DMS153 (cell line): ENCODE results near the gene TBXAS1.

Experiments
- DNase-seq: peaks from one replicate; lab custom pipeline; 2025; lab: John Stamatoyannopoulos, UW

Gene TBXAS1

DNA sequence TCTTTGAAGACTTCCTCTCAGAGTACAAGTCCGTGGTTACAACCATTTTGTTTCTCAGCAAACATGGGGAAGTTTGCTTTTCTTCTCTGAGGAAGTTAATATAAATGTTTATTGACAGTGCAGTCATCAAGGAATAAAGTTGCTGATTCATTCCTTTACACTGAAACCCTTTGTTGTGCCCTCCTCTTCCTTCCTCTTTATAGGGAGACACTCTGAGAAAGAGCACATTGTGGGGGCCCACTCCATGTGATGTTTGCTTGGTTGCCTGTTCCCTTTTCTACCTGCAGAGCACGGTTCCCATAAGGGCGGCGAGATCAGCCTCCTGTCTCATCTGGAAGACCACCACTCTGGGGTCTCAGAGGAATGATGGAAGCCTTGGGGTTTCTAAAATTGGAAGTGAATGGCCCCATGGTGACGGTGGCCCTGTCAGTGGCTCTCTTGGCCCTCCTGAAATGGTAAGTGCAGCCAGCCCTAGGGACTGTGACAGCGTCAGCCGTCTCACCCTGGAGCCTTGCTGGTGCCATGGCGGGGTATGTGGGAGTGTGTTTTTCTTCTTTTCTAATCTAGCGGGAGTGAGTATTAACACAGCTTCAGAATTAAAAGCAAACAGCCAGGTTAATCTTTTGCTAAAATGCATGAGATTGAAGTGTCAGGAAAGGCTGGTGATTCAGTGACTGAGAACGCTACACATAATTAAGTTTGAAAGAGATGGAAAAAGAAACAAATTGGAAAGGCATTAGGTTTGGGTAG is at the start of gene TBXAS1:
TBXAS1 (plus strand) TSS at position 240 of the 750 bp plus-strand sequence; CDS start at position 367, 127 bp downstream.
- DNase-seq = no peak

DNA sequence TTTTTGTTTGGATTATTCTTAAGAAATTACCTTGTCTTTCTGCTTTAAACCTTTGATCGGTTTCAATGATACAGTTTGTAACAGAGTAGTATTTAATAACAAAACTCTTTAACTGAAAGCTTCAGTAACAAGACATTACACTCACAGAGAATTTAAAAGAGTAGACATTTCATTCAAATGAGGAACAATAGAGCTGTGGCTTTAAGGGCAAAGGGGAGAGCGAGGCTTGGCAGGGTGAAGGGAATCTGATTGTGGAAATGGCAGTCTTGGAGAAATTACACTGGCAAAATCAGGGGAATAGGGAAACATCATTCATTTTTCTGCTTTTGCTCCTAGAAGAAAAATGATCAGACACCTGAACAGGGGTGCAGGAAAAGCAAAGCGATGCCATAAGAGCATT is 46.1 kb upstream of the TBXAS1 start:
- no peak for DNase-seq

DNA sequence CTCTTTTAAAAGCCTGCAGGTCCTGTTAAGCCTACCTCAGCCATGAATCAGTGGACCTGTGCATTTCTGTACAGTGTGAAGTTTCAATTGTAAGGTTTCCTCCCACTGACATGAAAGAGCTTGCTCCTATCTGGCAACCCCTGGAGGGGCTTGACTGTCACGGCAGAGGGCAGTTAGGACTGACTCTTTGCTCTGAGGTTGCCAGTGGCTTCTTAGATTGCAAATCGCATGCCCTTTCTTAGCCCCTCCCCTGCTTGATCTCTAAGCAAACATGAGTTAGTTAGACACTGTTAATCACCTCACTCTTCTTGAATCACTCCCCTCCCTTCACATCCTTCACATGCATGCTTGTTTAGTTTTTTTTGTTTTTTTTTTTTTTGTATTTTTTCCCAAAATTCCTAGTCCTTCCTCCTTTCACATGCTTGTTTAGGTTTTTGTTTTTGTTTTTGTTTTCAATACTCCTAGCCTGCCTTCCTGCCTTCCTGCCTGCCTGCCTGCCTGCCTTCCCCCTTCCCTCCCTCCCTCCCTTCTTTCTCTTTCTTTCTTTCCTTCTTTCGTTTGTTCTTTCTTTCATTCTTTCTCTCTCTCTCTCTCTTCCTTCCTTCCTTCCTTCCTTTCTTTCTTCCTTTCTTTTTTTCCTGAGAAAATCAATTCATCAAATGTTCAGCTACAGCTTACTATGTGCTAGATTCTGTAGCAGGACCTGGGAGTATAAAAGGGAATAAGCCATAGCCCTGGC is 45.2 kb upstream of the TBXAS1 start:
- no peak for DNase-seq

GRCh38 chr7:139784648-139785047 is 44.4 kb upstream of the TBXAS1 start:
- DNase-seq = no peak

DNA sequence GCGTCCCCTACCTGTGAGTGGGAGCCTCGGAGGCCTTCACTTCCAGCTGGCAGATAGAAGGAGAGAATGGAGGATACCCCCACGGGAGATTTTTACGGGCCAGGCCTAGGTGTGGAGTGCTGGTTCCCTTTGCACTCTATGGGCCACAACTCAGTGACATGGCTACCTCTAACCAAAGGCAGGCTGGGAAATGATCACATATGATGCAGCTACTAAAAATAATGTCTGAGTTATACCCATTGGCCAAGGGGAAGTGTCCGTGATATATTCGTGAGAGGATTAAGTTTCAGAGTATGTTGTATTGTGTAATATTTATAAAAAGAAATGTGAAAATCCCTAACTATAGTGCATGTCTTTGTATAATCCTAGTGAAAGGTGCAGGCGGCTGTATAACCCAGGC is 37.7 kb upstream of the TBXAS1 start:
- no peak for DNase-seq

DNA sequence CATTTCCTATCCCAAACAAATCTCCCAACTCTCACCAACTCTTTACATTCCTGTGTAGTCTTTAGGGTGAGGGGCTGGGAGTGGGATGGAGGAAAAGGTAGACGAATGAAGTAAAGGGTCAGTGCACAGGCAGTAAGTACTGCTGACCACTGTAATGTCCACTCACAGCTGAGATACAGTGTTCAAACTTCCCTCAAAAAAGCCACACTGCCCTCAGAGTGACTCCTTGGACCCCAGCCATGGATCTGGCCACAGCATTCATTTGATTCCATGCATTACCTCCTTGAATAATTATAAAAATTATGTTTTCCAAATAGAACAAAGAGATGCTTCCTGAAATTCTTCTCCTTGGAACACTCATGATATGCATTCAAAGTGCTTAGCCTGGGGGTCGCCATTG is 31.5 kb upstream of the TBXAS1 start:
- no peak for DNase-seq

- DNase-seq = peak; percentile 51
These were observed 30.8 kb upstream of the TBXAS1 start for GRCh38 chr7:139798221-139798620.

DNA sequence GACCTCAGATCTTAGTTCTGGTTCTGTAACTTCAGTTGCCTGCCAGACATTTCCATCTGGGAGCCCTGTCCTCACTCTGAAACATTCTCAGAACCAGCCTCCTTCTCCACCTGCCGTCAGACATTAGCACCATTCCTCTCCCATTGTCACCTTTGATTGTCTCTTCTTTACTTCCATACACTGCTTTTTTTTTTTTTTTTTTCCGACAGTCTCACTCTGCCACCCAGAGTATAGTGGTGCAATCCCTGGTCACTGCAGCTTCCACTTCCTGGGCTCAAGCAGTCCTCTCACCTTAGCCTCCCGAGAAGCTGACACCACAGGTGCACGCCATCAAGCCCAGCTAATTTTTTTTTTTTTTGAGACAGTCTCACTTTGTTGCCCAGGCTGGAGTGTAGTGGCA is 30.2 kb upstream of the TBXAS1 start:
- peak; percentile 23 for DNase-seq

- no peak for DNase-seq
These were observed 29.5 kb upstream of the TBXAS1 start for GRCh38 chr7:139799586-139799985.

GRCh38 chr7:139804571-139804970 is 24.5 kb upstream of the TBXAS1 start:
- DNase-seq = no peak

GRCh38 chr7:139807009-139807408 is 22.1 kb upstream of the TBXAS1 start:
- DNase-seq = no peak

DNA sequence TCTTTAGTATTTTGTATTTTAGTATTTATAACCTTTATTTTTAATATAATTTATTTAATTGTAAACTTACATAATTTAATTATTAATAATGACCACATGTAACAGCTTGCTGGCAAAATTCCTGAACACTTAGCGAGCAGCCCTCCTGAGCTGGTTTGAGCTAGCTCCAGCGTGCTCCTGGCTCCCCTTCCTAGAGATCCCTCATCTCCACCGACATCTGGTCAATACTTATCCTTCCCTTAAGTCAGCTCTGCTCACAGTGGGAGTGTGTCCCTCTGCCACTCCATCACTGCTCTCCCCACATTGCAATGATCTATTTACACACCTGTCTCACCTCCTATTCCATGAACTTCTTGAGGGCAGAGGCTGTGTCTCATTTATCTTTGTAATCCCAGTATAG is 20.6 kb upstream of the TBXAS1 start:
- no peak for DNase-seq

DNA sequence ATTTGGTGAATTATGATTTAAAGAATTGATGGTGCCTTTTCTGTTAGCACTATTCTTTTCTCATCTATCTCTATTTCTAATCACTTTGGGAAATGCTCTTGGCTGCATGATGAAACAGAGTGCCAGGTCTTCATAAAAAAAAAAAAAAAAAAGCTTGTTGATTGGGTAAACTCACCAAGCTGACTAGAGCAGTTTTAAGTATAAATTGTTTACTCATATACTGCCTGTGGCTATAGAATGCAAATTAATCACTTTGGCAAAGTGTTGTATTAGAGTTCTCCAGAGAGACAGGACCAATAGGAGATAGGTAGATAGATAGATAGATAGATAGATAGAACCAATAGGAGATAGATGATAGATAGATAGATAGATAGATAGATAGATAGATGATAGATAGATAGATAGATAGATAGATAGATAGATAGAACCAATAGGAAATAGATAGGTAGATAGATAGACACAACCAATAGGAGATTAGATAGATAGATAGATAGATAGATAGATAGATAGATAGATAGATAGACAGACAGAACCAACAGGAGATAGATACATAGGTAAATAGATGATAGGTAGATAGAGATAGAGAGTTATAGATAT is 20.1 kb upstream of the TBXAS1 start:
- DNase-seq = no peak

GRCh38 chr7:139811066-139811465 is 18.0 kb upstream of the TBXAS1 start:
- DNase-seq = no peak

DNA sequence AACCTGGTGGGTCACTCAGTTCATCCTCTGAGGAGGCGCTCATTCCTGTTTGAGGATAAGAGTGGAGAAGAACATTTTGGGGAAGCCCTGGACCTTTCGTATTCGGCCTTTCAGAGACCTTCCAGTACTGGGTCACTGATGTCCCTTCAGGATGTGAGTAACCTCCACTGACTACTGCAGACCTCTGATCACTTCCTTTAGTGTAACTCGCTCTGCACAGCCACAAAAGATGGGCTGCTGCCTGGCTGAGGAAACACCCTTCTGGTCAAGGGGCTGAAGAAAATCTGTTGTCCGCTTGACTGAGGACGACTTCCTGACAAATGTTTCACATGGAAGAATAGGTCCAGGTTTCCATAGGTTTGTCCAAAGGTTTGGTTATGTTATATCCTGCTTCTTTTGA is 15.9 kb upstream of the TBXAS1 start:
- no peak for DNase-seq

DNA sequence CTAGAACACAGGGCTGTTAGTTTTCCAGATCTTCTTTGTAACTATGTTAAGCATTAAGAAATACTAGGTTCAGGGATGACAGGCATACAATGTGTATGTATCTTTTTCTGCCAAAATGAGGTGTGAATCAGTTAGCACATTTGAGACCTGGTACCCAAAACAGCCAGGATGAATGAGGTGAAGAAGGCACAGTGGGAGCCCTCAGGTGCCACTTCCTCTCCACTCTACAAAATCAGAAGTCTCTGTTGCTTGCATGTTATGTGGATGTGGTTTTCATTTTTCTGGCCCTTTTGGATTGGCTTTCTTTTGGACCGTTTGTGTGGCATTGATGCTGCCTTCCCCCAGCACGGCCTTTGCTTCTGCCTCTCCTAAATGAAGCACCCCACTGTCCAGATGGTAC is 15.4 kb upstream of the TBXAS1 start:
- DNase-seq = no peak

DNA sequence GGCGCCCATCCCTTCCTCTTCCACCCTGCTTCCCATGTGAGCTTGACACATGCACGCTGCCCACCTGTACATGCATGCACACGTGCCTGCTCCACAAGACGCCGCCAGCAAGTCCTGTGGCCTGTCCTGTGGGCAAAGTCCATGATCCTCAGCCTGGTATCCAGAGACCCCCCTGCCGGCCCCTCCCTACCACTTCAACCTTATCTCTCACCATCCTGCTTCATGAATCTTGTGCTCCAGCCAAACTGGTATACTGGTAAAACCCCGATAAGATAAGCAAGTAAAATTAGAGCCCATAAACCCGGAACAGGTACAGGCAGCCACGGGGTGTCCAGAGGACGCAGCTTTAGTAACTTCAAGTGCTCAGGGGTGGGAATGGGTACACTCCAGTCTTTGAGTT is 11.8 kb upstream of the TBXAS1 start:
- no peak for DNase-seq

DNA sequence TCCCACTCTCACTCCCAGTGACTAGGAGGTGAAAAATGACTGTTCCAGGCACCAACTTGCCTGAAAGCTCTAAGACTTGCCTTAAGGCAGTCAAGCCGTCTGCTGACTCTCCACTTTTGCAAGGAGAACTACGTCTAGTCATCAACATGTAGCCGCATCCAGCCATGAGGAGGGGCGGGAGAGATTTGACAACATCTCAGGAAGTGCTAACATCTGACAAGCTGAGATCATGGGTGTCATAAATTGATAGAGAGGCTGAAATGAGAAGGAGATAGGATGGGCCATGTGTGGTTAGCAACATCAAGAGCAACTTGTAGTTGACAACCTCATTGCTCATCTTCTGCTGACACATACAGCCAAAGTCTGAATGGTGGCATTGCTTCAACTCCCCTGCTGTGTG is 9.0 kb upstream of the TBXAS1 start:
- DNase-seq = no peak

DNA sequence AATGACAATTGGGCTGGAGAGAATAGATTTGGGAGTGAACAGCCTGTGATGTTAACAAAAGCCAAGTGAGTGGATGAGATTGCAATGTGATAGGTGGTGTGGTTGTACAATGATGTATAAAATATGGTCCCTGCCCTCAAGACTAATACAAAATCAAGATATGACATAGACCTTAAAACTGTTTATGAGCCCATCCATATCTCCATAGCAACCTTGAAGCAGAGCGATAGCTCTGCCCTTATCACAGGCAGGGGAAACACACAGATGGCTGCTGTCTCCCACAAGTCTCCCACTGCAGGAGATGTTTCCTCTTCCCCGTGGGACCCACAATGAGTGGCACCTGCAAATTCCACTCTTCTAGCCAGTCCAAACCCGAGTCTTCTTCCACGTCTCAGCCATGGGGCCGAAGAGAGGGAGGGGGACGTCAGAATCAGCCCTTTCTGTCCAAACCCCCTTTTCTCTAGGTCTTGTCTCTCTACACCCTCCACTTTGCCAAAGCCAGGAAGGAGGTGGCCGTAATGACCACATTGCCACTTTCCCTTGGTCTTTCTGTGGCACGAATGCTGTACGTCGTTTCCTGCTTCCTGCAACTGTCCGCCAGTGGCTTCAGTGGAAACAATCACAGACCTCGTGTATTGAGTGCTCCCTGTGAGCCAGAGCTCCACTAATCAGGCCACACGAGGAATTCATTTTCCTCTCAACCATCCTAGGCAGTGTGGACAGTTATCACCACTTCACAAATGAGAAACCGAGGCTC is 7.5 kb upstream of the TBXAS1 start:
- DNase-seq = no peak

GRCh38 chr7:139822855-139823254 is 6.2 kb upstream of the TBXAS1 start:
- DNase-seq = no peak

GRCh38 chr7:139823959-139824521 is 5.0 kb upstream of the TBXAS1 start:
- no peak for DNase-seq

DNA sequence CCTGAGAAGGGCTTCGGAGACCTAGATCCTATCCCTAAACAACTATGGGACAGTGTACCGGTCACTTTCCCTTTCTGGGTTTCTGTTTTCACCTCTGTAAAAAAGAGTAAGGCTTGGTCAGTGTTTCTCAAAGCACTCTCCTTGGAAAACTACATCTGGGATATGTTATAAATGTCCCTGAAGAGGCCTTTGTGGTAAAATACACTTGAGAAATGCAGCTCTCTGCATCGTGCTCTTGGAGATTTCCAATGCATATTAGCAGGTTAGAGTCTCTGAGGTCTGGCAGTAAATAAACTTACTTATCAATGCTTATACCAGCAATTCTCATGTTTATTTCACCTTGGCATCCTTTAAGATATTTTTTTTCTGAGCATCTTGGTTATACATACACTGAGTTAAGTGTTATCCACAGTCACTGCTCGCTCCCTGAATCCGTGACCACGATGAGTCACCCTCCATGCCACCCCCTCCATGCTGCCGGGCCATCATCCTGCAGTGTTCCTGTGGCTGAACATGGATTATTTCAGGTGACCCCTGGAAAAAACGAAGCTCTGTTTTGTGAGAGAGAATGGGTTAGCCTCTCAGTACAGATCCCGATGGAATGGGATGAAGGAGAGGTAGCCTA is 3.3 kb upstream of the TBXAS1 start:
- DNase-seq = no peak
